ENCODE data around the gene AGL.
"Not testable (repeated sequence)": the region's sequence is repeated elsewhere in the genome, so short reads cannot be mapped to it uniquely, and the experiment has no call there.

AGL gene

GRCh38 chr1:99851850-99852454 lies 1.8 kb downstream of the AGL start:
- no peak for DNase-seq

- DNase-seq, result no peak
These were observed 2.5 kb downstream of the AGL start for GRCh38 chr1:99852648-99853047.

- DNase-seq, result no peak
These were observed 5.8 kb downstream of the AGL start for GRCh38 chr1:99855914-99856450.

GRCh38 chr1:99857041-99857440 lies 6.9 kb downstream of the AGL start:
- not testable (repeated sequence) for DNase-seq

- DNase-seq, result no peak
These were observed 8.1 kb downstream of the AGL start for GRCh38 chr1:99858286-99858685.

GRCh38 chr1:99858881-99859280 lies 8.7 kb downstream of the AGL start:
- DNase-seq, result no peak

- no peak for DNase-seq
These were observed 10.5 kb downstream of the AGL start for GRCh38 chr1:99860703-99861102.

GRCh38 chr1:99867682-99868081 lies 17.5 kb downstream of the AGL start:
- DNase-seq, result no peak

- DNase-seq, result peak; percentile 16
These were observed 19.1 kb downstream of the AGL start for GRCh38 chr1:99869304-99869703.

- no peak for DNase-seq
These were observed 19.6 kb downstream of the AGL start for GRCh38 chr1:99869723-99870122.

- no peak for DNase-seq
These were observed 21.9 kb downstream of the AGL start for GRCh38 chr1:99872063-99872462.

GRCh38 chr1:99877568-99877967 lies 27.4 kb downstream of the AGL start:
- no peak for DNase-seq

GRCh38 chr1:99886179-99886578 lies 36.0 kb downstream of the AGL start:
- DNase-seq, result no peak

GRCh38 chr1:99886841-99887240 lies 36.7 kb downstream of the AGL start:
- peak; percentile 1 for DNase-seq

- no peak for DNase-seq
These were observed 37.7 kb downstream of the AGL start for GRCh38 chr1:99887890-99888289.

- DNase-seq, result no peak
These were observed 41.8 kb downstream of the AGL start for GRCh38 chr1:99891997-99892396.

GRCh38 chr1:99903278-99903677 lies 53.1 kb downstream of the AGL start:
- DNase-seq, result not testable (repeated sequence)

GRCh38 chr1:99906535-99906934 lies 56.4 kb downstream of the AGL start:
- DNase-seq, result no peak

GRCh38 chr1:99917214-99917613 lies 67.1 kb downstream of the AGL start:
- DNase-seq, result no peak

- DNase-seq, result no peak
These were observed 69.1 kb downstream of the AGL start for GRCh38 chr1:99919220-99919619.

- no peak for DNase-seq
These were observed 84.6 kb downstream of the AGL start for GRCh38 chr1:99934801-99935200.

GRCh38 chr1:99935534-99935933 lies 85.4 kb downstream of the AGL start:
- DNase-seq, result no peak

GRCh38 chr1:99936071-99936470 lies 85.9 kb downstream of the AGL start:
- no peak for DNase-seq

GRCh38 chr1:99942723-99943122 lies 92.6 kb downstream of the AGL start:
- no peak for DNase-seq

GRCh38 chr1:99943223-99943794 lies 93.1 kb downstream of the AGL start:
- DNase-seq, result peak; percentile 87

Measured in fibroblast of skin of abdomen (primary cell).